ENCODE measurements around the gene ADORA3.
"Not testable (repeated sequence)": the region's sequence is repeated elsewhere in the genome, so short reads cannot be mapped to it uniquely, and the experiment has no call there.

ADORA3 gene

GRCh38 chr1:111503585-111504060 lies at the start of gene ADORA3, which contains the start of gene TMIGD3:
Gene ADORA3, minus strand, starts transcription at chr1:111503633. Its CDS starts 279 bp downstream, at chr1:111503354.
Gene TMIGD3, minus strand, starts transcription at chr1:111503633. Its CDS starts 279 bp downstream, at chr1:111503354.
- DNase-seq (ENCODE audit: low read depth): no peak

DNA sequence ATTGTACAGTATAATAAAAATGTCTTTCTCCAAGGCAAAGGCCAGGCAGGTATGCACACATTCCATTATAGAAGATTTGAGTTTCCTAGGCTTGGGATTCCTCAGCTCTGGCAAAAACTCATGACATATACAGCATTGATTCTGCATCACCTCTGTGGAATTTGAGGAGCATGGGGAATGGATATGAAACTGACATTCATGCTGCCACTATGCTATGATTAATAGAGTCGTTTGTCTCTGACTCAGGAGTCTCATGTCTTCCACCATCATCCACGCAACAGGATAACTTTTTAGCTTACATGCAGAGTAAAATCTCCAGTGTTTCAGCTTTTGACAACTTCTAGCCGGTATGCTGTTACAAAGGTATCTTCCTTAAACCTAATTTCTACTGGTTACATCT lies 49.8 kb upstream of the ADORA3 start:
- DNase-seq (ENCODE audit: low read depth): no peak

DNA sequence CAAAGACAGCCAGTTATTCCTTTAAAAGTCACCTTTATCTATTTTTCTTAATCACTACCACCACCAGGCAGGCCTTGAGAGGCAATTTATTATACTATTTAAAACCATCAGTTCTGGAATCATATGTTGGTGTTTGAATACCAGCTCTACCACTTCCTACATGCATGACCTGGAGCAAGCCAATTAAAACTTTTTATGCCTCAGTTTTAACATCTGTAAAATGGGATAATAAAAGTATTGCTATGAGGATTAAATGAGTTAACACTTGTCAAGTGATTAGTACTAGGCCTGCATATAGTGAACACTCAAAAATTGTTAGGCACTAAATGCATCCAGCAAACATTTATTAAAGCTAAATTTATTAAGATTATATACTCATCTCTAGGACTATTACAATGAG lies 49.2 kb upstream of the ADORA3 start:
- DNase-seq (ENCODE audit: low read depth): no peak

- DNase-seq (ENCODE audit: low read depth): no peak
These were observed 48.4 kb upstream of the ADORA3 start for GRCh38 chr1:111551623-111552411.

GRCh38 chr1:111547786-111548185 lies 44.4 kb upstream of the ADORA3 start:
- not testable (repeated sequence) for DNase-seq (ENCODE audit: low read depth)

GRCh38 chr1:111542187-111542586 lies 38.8 kb upstream of the ADORA3 start:
- DNase-seq (ENCODE audit: low read depth): no peak

DNA sequence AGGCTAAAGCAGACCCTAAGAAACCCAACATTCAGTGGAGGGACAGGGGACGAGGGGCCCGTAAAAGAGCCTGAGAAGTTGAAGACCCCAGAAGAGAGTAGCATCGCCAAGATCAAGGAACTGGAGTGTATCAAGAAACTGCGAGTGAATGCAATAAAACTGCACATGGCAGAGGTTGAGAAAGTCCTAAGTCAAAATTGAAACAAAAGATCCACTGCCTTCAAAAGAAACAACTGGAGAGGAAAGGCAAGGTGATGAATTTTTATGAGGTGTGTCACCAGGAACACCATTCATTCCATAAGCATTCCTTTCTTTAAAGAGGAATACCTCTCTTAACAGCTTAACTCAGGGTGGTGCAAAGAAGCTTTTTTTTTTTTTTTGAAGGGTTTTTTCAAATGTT lies 38.3 kb upstream of the ADORA3 start:
- no peak for DNase-seq (ENCODE audit: low read depth)

DNA sequence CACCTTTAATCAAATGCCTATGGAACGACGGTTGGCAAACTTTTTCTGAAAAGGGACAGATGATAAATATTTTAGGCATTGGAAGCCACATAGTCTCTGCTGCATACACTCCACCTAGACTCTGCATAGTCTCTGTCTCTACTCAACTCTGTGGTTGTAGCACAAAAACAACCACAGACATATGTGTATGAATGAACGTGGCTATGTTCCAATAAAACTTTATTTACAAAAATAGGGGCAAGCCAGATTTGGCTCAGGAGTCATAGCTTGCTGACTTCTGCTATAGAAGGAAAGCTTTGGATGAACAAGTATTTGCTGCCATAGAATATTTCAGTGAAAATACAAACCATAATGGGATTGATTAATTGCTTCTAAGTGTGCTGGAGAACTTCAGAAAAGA lies 37.5 kb upstream of the ADORA3 start:
- DNase-seq (ENCODE audit: low read depth): no peak

- no peak for DNase-seq (ENCODE audit: low read depth)
These were observed 35.1 kb upstream of the ADORA3 start for GRCh38 chr1:111538343-111539025.

DNA sequence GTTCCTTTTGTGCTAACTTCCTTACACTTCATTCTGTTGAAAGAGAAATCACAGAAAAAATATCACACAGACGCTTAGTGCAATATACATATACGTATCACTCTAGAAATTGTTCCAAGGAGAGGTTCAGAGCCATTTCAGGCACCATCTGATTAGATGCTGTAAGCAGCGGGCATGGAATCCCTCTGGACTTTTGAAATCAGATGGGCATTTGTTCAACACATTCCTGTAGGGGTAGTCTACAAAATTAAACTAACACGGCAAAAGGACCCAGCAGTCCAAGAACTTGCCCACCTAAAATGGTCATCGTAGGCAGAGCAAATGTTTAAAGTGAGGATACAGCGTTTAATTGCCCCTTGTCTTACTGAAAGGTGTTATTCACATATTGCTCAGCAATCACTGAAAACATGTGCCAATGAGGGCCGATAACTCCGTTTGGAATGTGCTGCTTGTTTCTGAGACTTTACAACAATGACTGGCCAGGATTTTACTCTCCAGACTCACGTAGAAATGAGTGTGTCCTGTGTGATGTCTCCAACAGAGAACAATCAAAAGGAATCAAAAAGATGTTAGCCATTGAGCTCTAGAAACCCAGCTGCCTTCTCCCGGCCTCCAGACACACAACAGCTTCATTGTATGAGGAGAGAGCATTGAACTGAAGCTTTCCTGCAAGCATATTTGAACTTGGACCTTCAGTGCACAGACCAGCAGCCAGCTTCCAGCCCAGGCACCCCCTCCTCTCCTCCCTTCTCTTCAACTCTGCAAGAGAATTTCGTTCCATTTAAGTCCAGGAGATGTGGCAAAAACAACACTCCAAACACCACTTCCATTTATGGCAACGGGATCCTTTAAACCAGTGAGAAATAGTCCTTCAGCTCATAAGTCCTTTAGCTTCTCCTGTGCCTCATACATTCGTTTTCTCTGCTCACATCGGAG lies 32.1 kb upstream of the ADORA3 start:
- DNase-seq (ENCODE audit: low read depth): no peak

DNA sequence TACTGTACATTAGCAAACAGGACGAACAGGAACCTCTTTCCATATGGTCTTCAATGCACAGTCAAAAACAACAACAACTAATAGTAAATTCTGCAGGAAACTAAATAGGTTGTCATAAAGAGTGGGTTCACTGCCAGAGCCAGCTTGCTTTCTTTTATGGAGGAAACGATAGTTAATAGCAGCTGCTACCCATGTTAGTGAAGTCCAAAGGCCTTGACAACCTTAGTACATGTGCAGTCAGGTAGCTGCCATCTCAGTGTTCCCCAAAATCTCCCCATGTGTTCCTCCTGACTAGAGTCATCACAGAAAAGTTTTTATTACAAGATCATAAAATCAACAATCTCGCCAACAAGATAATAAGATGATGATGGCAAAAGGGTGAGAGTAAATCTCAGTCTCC lies 16.6 kb upstream of the ADORA3 start:
- no peak for DNase-seq (ENCODE audit: low read depth)

GRCh38 chr1:111517469-111518225 lies 14.2 kb upstream of the ADORA3 start:
- no peak for DNase-seq (ENCODE audit: low read depth)

GRCh38 chr1:111516005-111516535 lies 12.6 kb upstream of the ADORA3 start:
- no peak for DNase-seq (ENCODE audit: low read depth)

GRCh38 chr1:111515291-111516004 lies 12.0 kb upstream of the ADORA3 start:
- DNase-seq (ENCODE audit: low read depth): no peak

- DNase-seq (ENCODE audit: low read depth): no peak
These were observed 10.1 kb upstream of the ADORA3 start for GRCh38 chr1:111513410-111514020.

- DNase-seq (ENCODE audit: low read depth): no peak
These were observed 9.5 kb upstream of the ADORA3 start for GRCh38 chr1:111512931-111513330.

DNA sequence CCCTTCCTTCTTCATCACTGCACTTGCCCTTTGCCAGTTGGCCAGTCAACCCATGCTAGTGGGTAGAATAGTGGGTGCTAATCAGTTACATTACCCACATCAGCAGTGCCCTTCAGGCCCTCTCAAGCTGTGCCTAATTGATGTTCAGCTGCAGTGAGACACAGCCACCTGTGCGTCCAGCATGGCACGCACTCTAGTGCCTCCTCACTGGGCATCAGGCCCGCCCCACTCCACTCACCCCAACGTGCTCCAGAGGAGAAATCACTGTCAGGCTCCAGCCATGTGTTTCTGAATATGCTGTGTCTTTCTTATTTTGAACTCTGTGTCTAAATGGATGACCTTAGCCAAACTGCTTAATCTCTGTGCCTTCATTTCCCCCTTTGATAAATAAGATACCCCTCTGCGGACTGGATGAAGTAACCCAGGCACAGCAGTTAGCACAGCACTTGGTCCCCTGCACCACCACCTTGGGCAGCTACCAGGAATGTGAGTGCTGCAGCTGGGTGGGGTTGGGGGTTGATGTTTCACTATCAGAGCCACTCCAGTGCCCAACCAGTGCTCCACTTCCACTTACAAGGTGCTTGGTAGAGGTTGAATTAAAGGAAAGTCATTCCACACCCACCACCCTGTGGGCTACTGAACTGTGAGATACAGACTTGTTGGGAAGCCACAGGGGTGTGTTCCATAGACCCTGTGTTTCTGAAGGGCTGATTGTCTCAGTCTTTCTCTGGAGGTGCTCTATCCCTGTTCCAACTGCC lies 8.9 kb upstream of the ADORA3 start:
- DNase-seq (ENCODE audit: low read depth): no peak

DNA sequence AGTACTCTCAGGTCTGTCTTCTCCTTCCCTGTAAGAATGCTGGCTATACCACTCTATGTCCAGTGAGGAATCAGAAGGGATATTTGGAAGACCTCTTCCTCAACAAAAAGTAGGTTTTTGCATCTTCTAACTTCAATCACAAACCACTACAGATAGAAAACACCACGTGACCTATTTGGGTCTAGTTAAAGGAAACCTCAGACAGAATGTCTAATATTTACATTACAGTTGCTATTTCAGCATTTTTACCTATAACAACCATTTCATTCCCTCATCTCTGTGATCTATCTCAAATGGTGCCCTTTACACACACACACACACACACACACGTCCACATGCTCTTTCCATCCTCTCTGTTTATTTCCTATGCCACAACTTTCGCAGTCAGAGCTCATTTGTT lies 7.9 kb upstream of the ADORA3 start:
- DNase-seq (ENCODE audit: low read depth): no peak

DNA sequence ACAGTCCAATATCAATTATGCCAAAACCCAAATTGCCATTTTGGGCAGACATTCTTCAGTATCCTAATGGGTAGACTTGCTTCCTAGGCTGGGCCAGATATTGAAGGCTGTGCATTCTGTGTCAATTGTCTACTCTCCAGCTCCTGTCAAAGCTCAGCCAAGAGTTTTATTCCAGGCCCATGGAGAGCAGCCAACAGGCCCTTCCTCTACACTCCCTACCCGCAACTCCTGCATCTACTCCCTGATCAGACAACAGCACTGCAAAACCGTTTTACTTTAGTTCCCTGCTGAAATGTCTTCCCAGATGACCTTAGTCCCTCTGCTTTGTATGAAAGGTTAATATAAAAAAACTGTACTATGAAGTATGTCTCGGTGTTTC lies 6.6 kb upstream of the ADORA3 start:
- no peak for DNase-seq (ENCODE audit: low read depth)
